Esophagus muscularis mucosa (tissue), 4 donors: ENCODE measurements around the gene SHMT2. TPM values are rescaled to one million over a fixed set of nuclear protein-coding genes. Genes with fewer than 3 reads are reported as not detected.

Experiments
- DNase-seq: peaks from one replicate; pipeline ENCODE4 v3.0.0-alpha.2; 2017; ENCODE audit errors: extremely low spot score
- H3K27ac ChIP-seq, 4 donors: fragments of 200-600 bp; sonication (generic); replicated peaks in 1 of 4; 1 replicate in 3 of 4; 2 replicates in 1 of 4; pipeline ENCODE4 v1.5.1; 2016 to 2019; ENCODE audit warnings: mild to moderate bottlenecking in 1 of 4
- H3K27me3 ChIP-seq, 4 donors: fragments of 200-600 bp; sonication (generic); one replicate each; pipeline versions ENCODE4 v1.5.1 to v1.6.0; 2016 to 2019
- H3K36me3 ChIP-seq, 4 donors: fragments of 200-600 bp; sonication (generic); one replicate each; pipeline ENCODE4 v1.5.1; 2016 to 2019
- H3K4me1 ChIP-seq, 4 donors: fragments of 200-600 bp; sonication (generic); one replicate each; pipeline ENCODE4 v1.5.1; 2016 to 2019
- H3K4me3 ChIP-seq, 4 donors: fragments of 200-600 bp; sonication (generic); 1 replicate in 2 of 4; 2 replicates in 2 of 4; pipeline ENCODE4 v1.5.1; 2016 to 2019; ENCODE audit warnings: mild to moderate bottlenecking in 4 of 4, moderate library complexity in 1 of 4
- H3K9me3 ChIP-seq, 4 donors: fragments of 200-600 bp; sonication (generic); 1 replicate in 3 of 4; 2 replicates in 1 of 4; pipeline ENCODE4 v1.5.1; 2016 to 2019
- CTCF ChIP-seq, 3 experiments: fragments of 200-600 bp in 2 of 3; fragments of 450-650 bp in 1 of 3; sonication (generic) in 2 of 3; IDR thresholded peaks; one replicate each; pipeline ENCODE4 v1.5.1; 2017 to 2019; ENCODE audit warnings: antibody characterized with exemption in 3 of 3, mild to moderate bottlenecking in 2 of 3, moderate library complexity in 1 of 3
- EP300 ChIP-seq: sonication (generic); formaldehyde crosslinking; IDR thresholded peaks from one replicate; pipeline ENCODE4 v1.6.1; 2017; ENCODE audit warnings: antibody characterized with exemption
- POLR2A ChIP-seq: fragments of 450-650 bp; IDR thresholded peaks from one replicate; pipeline ENCODE4 v1.6.1; 2017; ENCODE audit warnings: antibody characterized with exemption, moderate library complexity, mild to moderate bottlenecking, low read depth
- POLR2AphosphoS5 ChIP-seq, 2 donors: sonication (generic); formaldehyde crosslinking; IDR thresholded peaks; one replicate each; pipeline ENCODE4 v1.6.1; 2017; ENCODE audit warnings: antibody characterized with exemption in 2 of 2
- WGBS: methylation state at CpG from one replicate; pipeline ENCODE4 v1.1.5; 2018; 5-methylcytosine and 5-hydroxymethylcytosine counted together
- intact Hi-C: fragments of 100-400 bp; cut with DNase I; formaldehyde crosslinking; loops from one replicate; pipeline ENCODE4 v1.15.1; 2023
- total RNA-seq, 4 donors: library from RNA; depleted of rRNA; stranded (reverse); fragments of >200 nt; gene quantifications; one replicate each; pipeline versions ENCODE4 v1.1.0 to v1.2.1, GENCODE V29; 2016

The SHMT2 gene
- total RNA-seq, 4 donors from 2014 or later = 22.8 to 60.4 (median 34.6) TPM

DNA sequence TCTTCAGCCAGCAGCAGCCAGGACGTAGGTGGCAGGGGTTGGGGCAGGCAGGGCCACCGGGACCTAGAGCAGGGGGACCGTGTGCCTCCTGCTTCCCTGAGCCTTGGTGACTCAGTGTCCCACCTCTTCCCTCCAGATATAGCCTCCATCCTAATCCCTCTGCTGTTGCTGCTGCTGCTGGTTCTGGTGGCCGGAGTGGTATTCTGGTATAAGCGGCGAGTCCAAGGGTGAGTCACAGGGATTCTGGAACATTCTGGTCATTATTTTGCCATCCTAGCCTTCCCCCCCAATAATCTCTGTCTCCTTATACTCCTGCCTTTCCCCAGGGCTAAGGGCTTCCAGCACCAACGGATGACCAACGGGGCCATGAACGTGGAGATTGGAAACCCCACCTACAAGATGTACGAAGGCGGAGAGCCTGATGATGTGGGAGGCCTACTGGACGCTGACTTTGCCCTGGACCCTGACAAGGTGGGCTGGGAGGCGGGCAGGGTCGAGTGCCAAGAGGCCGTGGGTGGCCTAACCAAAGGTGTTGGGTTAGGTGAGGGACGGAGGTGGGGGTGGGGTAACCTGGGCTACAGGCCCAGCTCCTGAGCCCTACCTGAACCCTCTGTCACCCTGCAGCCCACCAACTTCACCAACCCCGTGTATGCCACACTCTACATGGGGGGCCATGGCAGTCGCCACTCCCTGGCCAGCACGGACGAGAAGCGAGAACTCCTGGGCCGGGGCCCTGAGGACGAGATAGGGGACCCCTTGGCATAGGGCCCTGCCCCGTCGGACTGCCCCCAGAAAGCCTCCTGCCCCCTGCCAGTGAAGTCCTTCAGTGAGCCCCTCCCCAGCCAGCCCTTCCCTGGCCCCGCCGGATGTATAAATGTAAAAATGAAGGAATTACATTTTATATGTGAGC is 17.5 kb upstream of the SHMT2 start:
- Histone ChIP-seq H3K36me3 (peaks cover 9 to 59% (median 47%) of the 10 kb centered on the region in 4 donors), H3K27me3 (peaks cover 5 to 34% (median 24%) of the 10 kb centered on the region in 4 donors), H3K4me1 (peaks cover 43 to 53% (median 45%) of the 10 kb centered on the region in 4 donors), H3K27ac (peak overlapping the region in 1 of 4 donors; percentile 39), H3K4me3 (no peak overlapping the region), H3K9me3 (no peaks in the 10 kb centered on the region)
- no peak for DNase-seq
- intact Hi-C loops = no loop called here
- WGBS = 81% methylated on average over 19 of the region's 27 CpGs
- TF ChIP-seq CTCF (IDR thresholded peaks at IDR 0.05) (no peak), POLR2AphosphoS5 (IDR thresholded peaks at IDR 0.05) (no peak), POLR2A (no peak), EP300 (no peak)

- intact Hi-C loops = no loop called here
- no peak for DNase-seq
- Histone ChIP-seq H3K9me3 (no peaks in the 10 kb centered on the region), H3K36me3 (peaks cover 6 to 53% (median 44%) of the 10 kb centered on the region in 4 donors), H3K4me1 (peaks cover 49 to 59% (median 52%) of the 10 kb centered on the region in 4 donors), H3K4me3 (no peak overlapping the region), H3K27me3 (peaks cover 5 to 40% (median 27%) of the 10 kb centered on the region in 4 donors), H3K27ac (peak overlapping the region in 1 of 4 donors; percentile 39)
- WGBS = 83% methylated on average over 6 of the region's 7 CpGs
- no peak for TF ChIP-seq EP300
These were observed 16.8 kb upstream of the SHMT2 start for GRCh38 chr12:57212701-57213057.

DNA sequence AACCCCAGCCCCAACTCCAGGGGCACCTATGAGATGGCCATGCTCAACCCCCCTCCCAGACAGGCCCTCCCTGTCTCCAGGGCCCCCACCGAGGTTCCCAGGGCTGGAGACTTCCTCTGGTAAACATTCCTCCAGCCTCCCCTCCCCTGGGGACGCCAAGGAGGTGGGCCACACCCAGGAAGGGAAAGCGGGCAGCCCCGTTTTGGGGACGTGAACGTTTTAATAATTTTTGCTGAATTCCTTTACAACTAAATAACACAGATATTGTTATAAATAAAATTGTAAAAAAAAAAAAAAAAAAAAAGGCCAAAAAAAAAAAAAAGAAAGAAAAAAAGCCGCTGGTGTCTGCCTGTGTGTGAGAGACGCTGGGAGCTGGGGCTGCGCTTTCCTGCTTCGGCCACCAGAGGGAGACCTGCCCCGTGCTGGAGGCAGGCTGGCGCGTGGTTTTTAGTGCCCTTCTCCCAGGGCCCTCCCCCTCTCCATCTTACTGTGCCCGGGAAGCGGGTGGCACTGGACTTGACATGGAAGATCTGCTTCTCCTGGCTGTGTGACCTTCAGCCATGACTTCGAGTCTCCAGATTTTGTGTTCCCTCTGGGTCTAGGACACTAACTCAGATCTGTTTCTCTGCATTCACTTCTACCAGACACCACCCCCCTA is 16.3 kb upstream of the SHMT2 start:
- Histone ChIP-seq H3K4me1 (peaks cover 49 to 58% (median 50%) of the 10 kb centered on the region in 4 donors), H3K4me3 (no peak overlapping the region), H3K36me3 (peaks cover 5 to 48% (median 42%) of the 10 kb centered on the region in 4 donors), H3K27ac (peak overlapping the region in 1 of 4 donors; percentile 39), H3K27me3 (peaks cover 5 to 45% (median 31%) of the 10 kb centered on the region in 4 donors), H3K9me3 (no peaks in the 10 kb centered on the region)
- peak; percentile 98 for DNase-seq
- 8% methylated on average over 16 of the region's 16 CpGs for WGBS
- TF ChIP-seq CTCF (IDR thresholded peaks at IDR 0.05) (peak; percentile 90 to 95 (median 95)), POLR2AphosphoS5 (IDR thresholded peaks at IDR 0.05) (peak in 1 of 2 donors; percentile 52), EP300 (no peak)
- intact Hi-C loops = no loop called here

- peaks cover 43 to 53% (median 50%) of the 10 kb centered on the region in 4 donors for H3K4me1 ChIP-seq
- peaks cover 5 to 41% (median 38%) of the 10 kb centered on the region in 4 donors for H3K36me3 ChIP-seq
- H3K9me3 ChIP-seq = no peaks in the 10 kb centered on the region
- 56% methylated on average over 4 of the region's 4 CpGs for WGBS
- no peak overlapping the region for H3K4me3 ChIP-seq
- intact Hi-C loops = loop anchor here (1.0 kb wide), 1 partner anchor 29 kb away; no protein-coding TSS in a partner anchor
- no peak for TF ChIP-seq CTCF (IDR thresholded peaks at IDR 0.05)
- TF ChIP-seq POLR2A = no peak
- TF ChIP-seq EP300 = no peak
- TF ChIP-seq POLR2AphosphoS5 (IDR thresholded peaks at IDR 0.05) = no peak
- no peak for DNase-seq
- peaks cover 5 to 52% (median 38%) of the 10 kb centered on the region in 4 donors for H3K27me3 ChIP-seq
- no peak overlapping the region for H3K27ac ChIP-seq
These were observed 15.6 kb upstream of the SHMT2 start for GRCh38 chr12:57213763-57214397.

DNA sequence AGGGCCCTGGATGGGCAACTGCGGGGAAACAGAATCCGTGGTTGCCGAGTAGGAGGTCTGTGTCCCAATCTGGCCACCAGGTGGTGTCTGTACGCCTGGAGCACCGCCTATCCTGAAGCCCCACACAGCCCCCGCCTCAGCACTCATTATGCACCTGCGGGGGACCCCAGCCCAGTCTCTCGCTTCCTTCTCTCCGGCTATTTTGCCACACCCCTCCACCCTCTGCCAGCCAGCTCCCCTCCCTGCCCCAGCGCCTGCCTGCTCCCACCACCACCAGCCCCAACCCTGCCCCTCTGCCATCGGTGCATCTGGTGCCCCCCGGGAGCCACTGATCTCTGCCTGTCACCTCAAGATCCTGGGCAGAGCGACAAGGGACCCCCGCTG is 15.1 kb upstream of the SHMT2 start:
- no peak for DNase-seq
- peaks cover 2 to 36% (median 33%) of the 10 kb centered on the region in 4 donors for H3K36me3 ChIP-seq
- peaks cover 39 to 53% (median 50%) of the 10 kb centered on the region in 4 donors for H3K4me1 ChIP-seq
- TF ChIP-seq POLR2A = no peak
- TF ChIP-seq CTCF (IDR thresholded peaks at IDR 0.05) = peak; percentile 66 to 80 (median 68)
- TF ChIP-seq POLR2AphosphoS5 (IDR thresholded peaks at IDR 0.05) = peak in 1 of 2 donors; percentile 7
- peaks cover 5 to 57% (median 42%) of the 10 kb centered on the region in 4 donors for H3K27me3 ChIP-seq
- WGBS = under 1% methylated on average over 13 of the region's 14 CpGs
- no peak overlapping the region for H3K4me3 ChIP-seq
- intact Hi-C loops = loop anchor here (1.0 kb wide), 1 partner anchor 29 kb away; no protein-coding TSS in a partner anchor
- H3K9me3 ChIP-seq = no peaks in the 10 kb centered on the region
- no peak overlapping the region for H3K27ac ChIP-seq
